Stimulated activated CD4-positive, alpha-beta T cell treated with anti-CD3 and anti-CD28 coated beads, Interleukin-4, amount 100 ng/mL, for 1 hour (primary cell): ENCODE measurements around the gene PRDM15.
"Not testable (repeated sequence)": the region's sequence is repeated elsewhere in the genome, so short reads cannot be mapped to it uniquely, and the experiment has no call there.

Experiments
- DNase-seq: peaks from one replicate; pipeline ENCODE4 v3.0.0-alpha.2; 2020

Gene PRDM15

GRCh38 chr21:41802684-41803083, 76.5 kb downstream of the PRDM15 start:
- no peak for DNase-seq

GRCh38 chr21:41802198-41802584, 77.0 kb downstream of the PRDM15 start:
- DNase-seq, result no peak

DNA sequence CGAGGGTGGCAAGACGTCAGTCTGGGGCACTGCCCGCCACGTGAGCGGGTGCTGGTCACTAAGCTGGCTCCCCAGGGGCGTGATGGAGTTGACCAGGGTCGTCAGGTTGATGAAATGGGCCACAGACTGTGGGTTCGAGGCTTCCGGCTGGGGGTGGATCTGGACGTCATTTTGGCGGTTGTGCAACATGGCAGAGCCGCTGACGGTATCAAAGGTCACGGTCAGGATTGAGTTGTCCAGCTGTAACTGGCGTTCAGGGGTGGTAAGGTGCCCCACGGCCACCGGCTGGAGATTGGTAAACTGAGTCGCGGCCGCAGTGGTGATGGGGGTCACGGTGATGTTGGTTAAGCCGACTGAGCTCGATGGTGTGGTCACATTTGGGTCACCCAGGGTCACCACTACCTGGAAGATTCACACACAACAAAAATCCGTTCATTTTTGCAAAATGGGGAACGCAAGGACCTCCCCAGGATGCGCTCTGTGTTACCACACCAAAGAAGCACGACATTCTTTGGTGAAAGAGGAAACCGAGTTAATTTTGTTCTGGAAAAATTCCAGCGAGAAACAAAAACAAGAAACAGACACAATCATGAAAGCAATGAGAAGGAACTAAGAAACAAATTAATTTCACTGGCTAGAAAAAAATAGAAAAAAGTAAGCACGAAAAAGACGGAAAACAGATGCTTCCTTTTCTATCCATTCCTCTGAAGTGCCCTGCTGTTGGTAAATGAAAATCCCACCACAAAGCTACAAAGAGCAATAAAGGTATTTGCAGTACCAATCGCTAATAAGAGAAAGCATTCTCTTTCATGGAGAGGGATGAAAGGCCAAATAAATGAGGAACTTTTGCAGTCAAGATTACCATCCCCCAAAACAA, 77.6 kb downstream of the PRDM15 start:
- no peak for DNase-seq

DNA sequence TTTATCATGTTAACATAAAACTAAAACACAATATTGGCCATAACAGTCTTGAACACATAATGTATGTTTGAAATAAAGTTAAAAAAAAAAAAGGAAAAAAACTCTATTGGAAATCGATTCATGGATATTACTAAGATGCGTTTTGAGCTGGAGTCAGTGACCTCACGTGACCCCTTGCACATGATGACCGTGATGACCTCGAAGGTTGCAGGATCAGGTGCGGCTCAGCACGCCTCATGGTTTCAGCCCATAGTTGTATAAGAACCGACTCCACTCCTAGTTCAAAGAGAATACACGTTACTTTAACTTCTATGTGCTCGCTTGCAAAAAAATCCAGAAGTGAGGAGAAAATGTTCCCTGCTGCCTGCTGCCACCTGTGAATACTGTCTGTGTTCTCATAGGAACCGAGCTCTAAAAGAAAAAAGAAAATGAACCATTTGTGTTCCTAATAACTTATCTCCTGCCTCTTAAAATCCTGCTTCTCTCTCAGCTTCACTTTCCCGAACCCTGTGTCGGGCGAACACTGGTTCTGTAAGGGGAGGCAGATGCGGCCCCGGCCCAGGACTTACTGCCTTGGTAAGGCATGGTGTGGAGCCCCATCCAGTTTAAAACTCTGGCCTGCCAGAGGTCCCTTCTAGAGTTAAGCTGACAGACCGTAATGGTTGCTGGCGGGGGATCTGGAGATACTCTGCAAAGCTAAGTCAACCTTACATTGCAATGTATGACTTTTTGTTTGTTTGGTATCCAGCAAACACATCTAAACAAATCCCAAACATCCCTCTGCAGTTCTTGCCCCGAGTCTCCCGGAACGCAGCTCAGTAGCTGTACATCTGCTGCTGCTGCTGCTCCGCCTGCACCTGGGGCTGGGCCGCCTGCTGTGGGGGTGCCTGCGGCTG, 78.5 kb downstream of the PRDM15 start:
- no peak for DNase-seq

DNA sequence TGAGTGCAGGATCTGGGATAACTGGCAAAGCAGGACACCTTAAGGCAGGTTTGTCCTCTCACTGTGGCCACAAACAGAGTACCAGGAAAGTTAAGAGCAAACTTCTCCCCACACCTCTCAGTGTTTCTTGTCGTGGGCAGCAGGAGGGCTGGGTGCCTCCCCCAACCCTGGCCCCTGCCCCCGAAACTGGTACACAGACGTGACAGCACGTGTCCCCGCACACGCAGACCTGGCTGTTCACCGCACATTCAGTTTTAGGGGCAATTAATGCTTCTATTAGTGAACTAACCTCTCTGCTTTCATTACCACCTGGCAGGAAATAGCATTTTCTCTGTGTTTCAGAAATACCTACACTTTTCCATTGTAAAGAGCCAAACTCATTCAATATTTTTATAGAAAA, 79.4 kb downstream of the PRDM15 start:
- no peak for DNase-seq

- no peak for DNase-seq
Observed at GRCh38 chr21:41798326-41798725, 80.8 kb downstream of the PRDM15 start.

- no peak for DNase-seq
Observed at GRCh38 chr21:41796476-41797080, 82.6 kb downstream of the PRDM15 start.

DNA sequence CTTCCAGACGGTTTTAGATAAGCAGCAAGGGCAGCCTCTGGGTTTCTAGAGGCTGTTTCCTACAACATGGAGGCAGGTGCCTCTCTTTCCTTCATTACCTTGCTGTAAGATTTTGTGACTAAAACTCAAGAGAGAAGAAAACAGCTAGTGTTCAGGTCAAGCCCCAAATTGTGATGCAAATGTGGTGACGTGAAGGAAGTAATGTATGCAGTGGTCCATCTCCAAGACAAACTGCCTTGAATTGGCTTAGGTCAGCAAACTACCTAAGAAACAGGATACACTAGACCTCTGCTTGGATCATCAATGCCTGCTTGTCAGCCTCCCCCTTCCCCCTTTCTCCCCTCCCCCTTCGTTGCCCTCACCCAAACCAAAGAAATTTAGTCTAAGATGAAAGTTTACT, 83.4 kb downstream of the PRDM15 start:
- no peak for DNase-seq

DNA sequence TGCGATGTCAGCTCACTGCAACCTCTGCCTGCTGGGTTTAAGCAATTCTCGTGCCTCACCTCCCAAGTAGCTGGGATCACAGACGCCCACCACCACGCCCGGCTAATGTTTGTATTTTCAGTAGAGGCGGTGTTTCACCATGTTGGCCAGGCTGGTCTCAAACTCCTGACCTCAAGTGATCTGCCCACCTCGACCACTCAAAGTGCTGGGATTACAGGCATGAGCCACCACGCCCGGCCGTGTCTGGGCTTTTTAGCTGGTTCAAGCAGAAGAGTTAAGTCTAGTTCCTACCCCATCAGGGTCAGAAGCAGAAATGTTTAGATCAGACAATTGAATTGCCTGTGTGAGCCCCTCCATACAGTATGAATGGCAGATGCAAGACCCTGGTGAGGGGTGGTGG, 84.5 kb downstream of the PRDM15 start:
- DNase-seq, result no peak

DNA sequence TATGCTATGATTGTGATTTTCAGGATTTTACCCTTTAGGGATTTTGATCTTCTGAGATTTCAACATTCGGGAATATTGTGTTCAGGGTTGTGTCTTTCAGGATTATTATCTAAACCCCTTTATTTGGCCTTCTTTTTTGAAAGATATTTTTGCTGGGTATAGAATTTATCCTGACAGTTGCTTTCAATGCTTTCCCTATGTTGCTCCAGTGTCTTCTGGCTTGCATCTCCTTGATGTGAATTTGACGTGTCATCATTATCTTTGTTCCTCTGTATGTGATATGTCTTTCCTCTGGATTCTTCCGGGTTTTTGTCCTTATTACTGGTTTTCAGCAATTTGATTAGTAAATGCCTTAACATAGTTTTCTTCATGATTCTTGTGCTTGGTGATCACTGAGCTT, 86.4 kb downstream of the PRDM15 start:
- no peak for DNase-seq

GRCh38 chr21:41786509-41786987, 92.6 kb downstream of the PRDM15 start:
- no peak for DNase-seq

DNA sequence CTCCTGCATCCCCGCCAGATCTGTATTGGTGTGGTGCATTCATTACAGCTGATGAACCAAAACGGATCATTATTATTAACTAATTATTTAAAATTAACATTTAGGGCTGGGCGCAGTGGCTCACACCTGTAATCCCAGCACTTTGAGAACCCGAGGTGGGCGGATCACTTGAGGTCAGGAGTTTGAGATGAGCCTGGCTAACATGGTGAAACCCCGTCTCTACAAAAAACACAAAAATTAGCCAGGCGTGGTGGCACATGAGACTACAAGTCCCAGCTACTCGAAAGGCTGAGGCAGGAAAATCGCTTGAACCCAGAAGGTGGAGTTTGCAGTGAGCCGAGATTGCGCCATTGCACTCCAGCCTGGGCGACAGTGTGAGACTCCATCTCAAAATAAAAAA, 93.9 kb downstream of the PRDM15 start:
- DNase-seq, result not testable (repeated sequence)

- DNase-seq, result no peak
Observed at GRCh38 chr21:41784456-41785102, 94.6 kb downstream of the PRDM15 start.

GRCh38 chr21:41783476-41784180, 95.5 kb downstream of the PRDM15 start:
- no peak for DNase-seq

DNA sequence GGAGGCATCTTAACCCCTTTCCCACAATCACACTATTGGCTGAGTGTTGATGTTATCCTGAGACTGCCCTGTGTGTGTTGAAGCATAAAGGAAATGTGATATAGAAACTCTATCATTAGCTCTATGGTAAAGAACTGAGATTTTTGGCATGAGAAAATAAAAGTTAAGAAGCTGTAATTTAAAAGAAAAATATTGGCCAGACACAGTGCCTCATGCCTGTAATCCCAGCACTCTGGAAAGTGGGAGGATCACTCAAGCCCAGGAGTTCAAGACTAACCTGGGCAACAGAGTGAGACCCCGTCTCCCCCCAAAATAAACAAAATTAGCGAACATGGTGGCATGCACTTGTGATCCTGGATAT, 98.1 kb downstream of the PRDM15 start:
- no peak for DNase-seq

DNA sequence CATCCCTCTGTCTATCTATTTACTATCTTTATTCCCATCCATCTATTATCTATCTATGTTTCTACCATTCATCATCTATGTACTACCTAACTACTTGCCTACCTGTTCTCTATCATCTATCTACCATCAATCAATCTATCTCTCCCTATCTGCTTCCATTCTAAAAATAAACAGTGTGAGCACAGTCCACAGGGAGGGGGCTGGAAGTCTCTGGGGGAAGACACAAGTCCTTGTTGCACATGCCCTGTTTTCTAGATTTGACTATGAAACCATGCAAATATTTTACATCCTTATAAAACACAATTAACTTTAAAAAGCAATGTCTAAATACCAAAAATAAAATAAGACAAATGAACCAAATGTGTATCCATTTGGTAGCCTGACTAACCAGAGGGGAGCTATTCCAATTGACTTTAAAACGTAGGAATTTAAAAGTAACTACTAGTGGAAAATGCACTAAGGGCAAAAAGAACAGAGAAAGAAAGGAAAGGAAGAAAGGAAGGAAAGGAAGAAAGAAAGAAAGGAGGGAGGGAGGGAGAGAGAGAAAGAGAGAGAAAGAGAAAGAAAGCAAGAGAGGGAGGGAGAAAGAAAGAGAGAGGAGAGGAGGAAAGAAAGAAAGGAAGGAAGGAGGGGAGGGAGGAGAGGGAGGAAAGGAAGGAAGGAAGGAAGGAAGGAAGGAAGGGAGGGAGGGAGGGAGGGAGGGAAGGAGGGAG, 98.7 kb downstream of the PRDM15 start:
- no peak for DNase-seq

DNA sequence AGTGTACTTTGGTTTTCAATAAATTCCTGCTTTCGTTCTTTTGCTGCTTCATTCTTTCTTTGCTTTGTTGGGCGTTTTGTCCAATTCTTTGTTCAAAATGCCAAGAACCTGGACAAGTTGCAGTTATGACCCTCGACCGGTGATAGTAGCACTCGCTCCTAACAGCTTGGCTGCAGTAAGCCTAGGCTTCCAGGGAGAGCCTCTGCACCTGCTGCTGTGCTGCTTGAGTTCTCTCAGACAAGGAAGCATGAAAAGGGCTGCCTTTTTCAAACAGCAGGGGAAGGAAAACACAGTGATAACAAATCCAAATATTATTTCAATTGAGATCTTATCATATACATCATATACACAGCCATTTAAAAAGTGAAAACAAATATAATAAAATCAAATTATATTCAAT, 99.5 kb downstream of the PRDM15 start:
- no peak for DNase-seq

DNA sequence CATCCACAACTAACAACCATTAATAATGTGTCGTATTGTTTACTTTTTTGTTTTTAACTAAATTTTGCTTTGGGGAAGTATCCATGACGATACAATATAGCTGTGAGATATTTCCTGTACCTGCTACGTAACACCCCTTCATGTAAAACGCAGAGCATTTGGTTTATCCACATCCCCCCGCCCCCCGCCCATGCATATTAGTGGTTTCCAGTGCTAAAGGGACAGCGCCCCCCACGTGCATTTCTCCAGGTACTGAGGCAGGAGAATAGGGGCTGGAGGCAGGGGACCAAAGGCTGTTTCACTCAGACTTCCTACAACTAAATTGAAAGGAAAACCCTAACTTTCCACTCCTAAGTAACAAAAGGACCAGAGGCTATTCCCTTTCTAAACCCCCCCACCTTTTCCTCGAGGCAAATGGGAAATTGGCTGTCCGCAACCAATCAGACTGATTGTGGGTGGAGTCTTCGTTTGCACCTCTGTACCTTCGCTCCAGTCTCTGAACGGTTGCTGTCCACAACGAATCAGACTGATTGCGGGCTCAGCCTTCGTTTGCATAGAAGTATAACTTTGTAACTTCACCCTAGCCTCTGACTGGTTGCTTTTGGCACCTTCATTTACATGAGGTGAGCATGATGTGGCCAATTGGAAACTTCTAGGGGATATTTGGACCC, 100.1 kb downstream of the PRDM15 start:
- no peak for DNase-seq

GRCh38 chr21:41777951-41778815, 101.0 kb downstream of the PRDM15 start:
- DNase-seq, result no peak

DNA sequence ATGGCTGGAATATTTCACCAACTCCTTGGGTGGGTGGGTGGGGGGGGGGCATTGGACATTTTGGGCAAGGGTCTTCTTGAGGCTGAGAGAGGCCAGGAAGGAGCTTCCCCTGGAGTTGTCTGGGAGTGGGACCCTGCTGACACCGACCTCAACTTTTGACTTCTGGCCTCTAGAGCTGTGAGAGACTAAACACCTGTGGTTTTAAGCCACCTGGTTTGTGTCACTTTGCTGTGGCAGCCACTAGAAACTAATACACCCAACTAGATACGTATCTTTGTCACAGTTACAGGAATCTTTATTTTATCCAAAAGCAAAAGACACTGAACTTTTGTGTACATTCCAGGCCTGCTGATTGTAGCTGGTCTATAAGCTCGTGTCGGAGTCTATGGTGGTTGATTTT, 102.4 kb downstream of the PRDM15 start:
- DNase-seq, result no peak
